ENCODE data around the gene MCF2L. TPM values are rescaled to one million over a fixed set of nuclear protein-coding genes. Genes with fewer than 3 reads are reported as not detected.

Gene MCF2L
- total and polyA plus RNA-seq, 9 of the 15 experiments (the other 6 are each of a cell fraction or from before 2014, with no cell fraction given): 0.05 to 0.25 (median 0.18) TPM; not detected in 5

DNA sequence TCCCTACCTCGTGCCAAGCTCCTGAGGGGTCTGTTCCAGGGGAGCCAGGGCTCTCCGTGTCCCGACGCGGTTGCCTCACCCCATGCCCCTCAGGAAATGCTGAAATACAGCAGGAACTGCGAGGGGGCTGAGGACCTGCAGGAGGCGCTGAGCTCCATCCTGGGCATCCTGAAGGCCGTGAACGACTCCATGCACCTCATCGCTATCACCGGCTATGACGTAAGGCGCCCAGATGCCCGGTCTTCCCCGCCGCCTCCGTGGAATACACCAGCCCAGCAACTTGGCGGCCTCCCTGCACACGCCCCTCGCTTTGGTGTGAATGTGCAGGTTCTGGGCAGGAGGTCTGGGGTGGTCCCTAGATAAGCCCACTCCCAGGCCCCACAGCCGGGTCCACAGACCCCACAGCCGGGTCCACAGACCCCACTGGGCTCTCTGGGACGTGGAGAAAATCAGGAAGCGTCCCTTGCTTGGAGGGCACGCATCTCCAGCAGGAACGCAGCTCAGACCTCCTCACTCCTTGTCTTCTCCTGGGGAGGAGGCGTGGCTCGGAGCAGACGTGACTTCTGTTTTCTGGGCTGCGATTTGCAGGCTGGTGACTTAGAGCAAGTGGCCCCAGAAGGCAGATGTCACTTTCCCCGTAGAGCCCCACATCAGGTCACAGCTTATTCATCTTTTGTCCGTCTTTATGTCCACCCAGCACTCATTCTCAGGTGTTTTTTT is 117.2 kb downstream of the MCF2L start (continued):
- no peak for TF ChIP-seq SMAD2 (IDR thresholded peaks at IDR 0.05; ENCODE audit: low read depth, low read length)
- TF ChIP-seq, protein P1, sequence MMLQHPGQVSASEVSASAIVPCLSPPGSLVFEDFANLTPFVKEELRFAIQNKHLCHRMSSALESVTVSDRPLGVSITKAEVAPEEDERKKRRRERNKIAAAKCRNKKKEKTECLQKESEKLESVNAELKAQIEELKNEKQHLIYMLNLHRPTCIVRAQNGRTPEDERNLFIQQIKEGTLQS (IDR thresholded peaks at IDR 0.05): peak; percentile 11; the same call in 1 of the 2 replicates
- TF ChIP-seq, protein P1 (CRISPR knock-in tag; conservative IDR thresholded peaks at IDR 0.05): no peak

DNA sequence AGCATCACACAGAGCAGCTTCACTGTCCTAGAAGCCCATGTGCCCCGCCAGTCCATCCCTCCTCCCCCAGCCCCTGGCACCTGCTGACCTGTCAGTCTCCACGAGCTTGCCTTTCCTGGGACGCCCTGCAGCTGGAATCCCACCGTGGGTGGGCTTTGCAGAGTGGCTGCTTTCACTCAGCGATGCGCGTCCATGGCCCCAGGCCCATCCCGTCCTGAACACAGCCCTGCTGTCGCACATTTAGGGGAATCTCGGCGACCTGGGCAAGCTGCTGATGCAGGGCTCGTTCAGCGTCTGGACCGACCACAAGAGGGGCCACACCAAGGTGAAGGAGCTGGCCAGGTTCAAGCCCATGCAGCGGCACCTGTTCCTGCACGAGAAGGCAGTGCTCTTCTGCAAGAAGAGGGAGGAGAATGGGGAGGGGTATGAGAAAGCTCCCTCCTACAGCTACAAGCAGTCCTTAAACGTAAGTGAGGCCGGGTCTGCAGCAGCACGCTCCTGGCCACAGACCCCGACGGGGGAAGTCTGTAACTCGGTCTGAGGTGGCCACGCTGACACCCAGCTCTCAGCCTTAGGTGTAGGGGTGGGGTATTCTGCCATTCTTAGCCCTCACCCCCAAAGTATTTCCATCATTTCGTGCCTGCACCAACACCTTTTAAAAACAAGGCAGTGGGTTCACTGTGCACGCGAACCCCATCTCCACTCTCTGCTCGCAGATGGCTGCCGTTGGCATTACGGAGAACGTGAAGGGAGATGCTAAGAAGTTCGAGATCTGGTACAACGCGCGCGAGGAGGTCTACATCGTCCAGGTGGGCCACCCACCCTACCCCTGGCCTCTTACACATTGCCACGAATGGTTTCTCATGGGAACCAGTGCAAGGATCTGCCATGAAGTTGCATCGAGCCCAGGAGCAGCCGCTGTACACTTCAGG is 118.2 kb downstream of the MCF2L start:
- Histone ChIP-seq H2AFZ (ENCODE audit: low read depth, low read length) (no peak overlapping the region), H3K79me2 (ENCODE audit: control insufficient read depth, insufficient read depth, low read length) (no peaks in the 10 kb centered on the region), H3K4me2 (ENCODE audit: insufficient read depth, low read length) (no peak overlapping the region), H3K27me3 (ENCODE audit: control insufficient read depth in 2 of 2, insufficient read depth in 2 of 2, low read length in 2 of 2) (peaks cover 33 to 74% of the 10 kb centered on the region in 2 experiments), H3K4me1 (replicated peaks in 1 of 2; ENCODE audit: control insufficient read depth in 2 of 2, insufficient read depth in 2 of 2, low read length in 2 of 2) (peaks cover 0 to 14% of the 10 kb centered on the region in 2 experiments; a peak in 2 of 5 replicates), H3K4me3 (no peak overlapping the region), H3K9ac (ENCODE audit: insufficient read depth in 1 of 2, low read depth in 2 of 2, low read length in 2 of 2) (no peak overlapping the region), H3K27ac (ENCODE audit: extremely low read depth, low read depth, low read length) (no peak overlapping the region), H3K9me3 (replicated peaks; ENCODE audit: control insufficient read depth, insufficient read depth, low read depth, low read length) (no peaks in the 10 kb centered on the region), H4K20me1 (replicated peaks; ENCODE audit: control insufficient read depth, insufficient read depth, low read length) (peaks cover 9% of the 10 kb centered on the region), H3K36me3 (ENCODE audit: control insufficient read depth, insufficient read depth, low read length) (no peaks in the 10 kb centered on the region), H3K9me1 (ENCODE audit: control insufficient read depth, insufficient read depth, low read length) (no peaks in the 10 kb centered on the region)
- intact Hi-C loops (cut with micrococcal nuclease) (no loop called here), in situ Hi-C loops (cut with MboI) (no loop called here)
- FAIRE-seq (no peak), DNase-seq (ENCODE audit: extremely low read depth in 1 of 4, low spot score in 3 of 4) (no peak), ATAC-seq (no peak)
- ChIA-PET POLR2A (interaction anchor here (0.5 to 1.3 kb wide), 2 partner anchors 10 to 1032 kb away, joined by 3 to 4 read pairs; no protein-coding TSS in a partner anchor), CTCF (ENCODE audit: low intra/inter-chr PET ratio) (no interaction called here)
- no TSS peak for BruUV-seq (replicated peaks)
- 5% methylated on average over 29 of the region's 39 CpGs for WGBS (ENCODE audit: insufficient coverage, low coverage, missing lambda C conversion rate)
- TF ChIP-seq, protein P2, sequence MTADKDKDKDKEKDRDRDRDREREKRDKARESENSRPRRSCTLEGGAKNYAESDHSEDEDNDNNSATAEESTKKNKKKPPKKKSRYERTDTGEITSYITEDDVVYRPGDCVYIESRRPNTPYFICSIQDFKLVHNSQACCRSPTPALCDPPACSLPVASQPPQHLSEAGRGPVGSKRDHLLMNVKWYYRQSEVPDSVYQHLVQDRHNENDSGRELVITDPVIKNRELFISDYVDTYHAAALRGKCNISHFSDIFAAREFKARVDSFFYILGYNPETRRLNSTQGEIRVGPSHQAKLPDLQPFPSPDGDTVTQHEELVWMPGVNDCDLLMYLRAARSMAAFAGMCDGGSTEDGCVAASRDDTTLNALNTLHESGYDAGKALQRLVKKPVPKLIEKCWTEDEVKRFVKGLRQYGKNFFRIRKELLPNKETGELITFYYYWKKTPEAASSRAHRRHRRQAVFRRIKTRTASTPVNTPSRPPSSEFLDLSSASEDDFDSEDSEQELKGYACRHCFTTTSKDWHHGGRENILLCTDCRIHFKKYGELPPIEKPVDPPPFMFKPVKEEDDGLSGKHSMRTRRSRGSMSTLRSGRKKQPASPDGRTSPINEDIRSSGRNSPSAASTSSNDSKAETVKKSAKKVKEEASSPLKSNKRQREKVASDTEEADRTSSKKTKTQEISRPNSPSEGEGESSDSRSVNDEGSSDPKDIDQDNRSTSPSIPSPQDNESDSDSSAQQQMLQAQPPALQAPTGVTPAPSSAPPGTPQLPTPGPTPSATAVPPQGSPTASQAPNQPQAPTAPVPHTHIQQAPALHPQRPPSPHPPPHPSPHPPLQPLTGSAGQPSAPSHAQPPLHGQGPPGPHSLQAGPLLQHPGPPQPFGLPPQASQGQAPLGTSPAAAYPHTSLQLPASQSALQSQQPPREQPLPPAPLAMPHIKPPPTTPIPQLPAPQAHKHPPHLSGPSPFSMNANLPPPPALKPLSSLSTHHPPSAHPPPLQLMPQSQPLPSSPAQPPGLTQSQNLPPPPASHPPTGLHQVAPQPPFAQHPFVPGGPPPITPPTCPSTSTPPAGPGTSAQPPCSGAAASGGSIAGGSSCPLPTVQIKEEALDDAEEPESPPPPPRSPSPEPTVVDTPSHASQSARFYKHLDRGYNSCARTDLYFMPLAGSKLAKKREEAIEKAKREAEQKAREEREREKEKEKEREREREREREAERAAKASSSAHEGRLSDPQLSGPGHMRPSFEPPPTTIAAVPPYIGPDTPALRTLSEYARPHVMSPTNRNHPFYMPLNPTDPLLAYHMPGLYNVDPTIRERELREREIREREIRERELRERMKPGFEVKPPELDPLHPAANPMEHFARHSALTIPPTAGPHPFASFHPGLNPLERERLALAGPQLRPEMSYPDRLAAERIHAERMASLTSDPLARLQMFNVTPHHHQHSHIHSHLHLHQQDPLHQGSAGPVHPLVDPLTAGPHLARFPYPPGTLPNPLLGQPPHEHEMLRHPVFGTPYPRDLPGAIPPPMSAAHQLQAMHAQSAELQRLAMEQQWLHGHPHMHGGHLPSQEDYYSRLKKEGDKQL (CRISPR knock-in tag; IDR thresholded peaks at IDR 0.05; ENCODE audit: borderline replicate concordance): no peak
- TF ChIP-seq LARP7 (IDR thresholded peaks at IDR 0.05): no peak

All from K562 (cell line).